Muscle layer of duodenum (tissue), 2 donors: Measurements from ENCODE around the gene DNAJB5.

ENCODE experiments used
- H3K27ac ChIP-seq: one replicate; pipeline ENCODE4 v1.7.0; 2013; ENCODE audit warnings: mild to moderate bottlenecking, low read length
- H3K27me3 ChIP-seq: one replicate; pipeline ENCODE4 v1.7.0; 2013; ENCODE audit warnings: low read depth, mild to moderate bottlenecking, control low read depth, low read length
- H3K36me3 ChIP-seq, 2 donors: one replicate each; pipeline ENCODE4 v1.7.0; 2013; ENCODE audit warnings: low read length in 2 of 2, control low read depth in 1 of 2, mild to moderate bottlenecking in 1 of 2; ENCODE audit not compliant: insufficient read depth in 2 of 2, control insufficient read depth in 1 of 2
- H3K4me1 ChIP-seq, 2 donors: one replicate each; pipeline ENCODE4 v1.7.0; 2013; ENCODE audit warnings: low read length in 2 of 2, mild to moderate bottlenecking in 2 of 2, control low read depth in 1 of 2, moderate library complexity in 1 of 2; ENCODE audit not compliant: insufficient read depth in 2 of 2, control insufficient read depth in 1 of 2
- H3K4me3 ChIP-seq, 2 donors: one replicate each; pipeline ENCODE4 v1.7.0; 2013; ENCODE audit warnings: low read length in 2 of 2, low read depth in 1 of 2, mild to moderate bottlenecking in 1 of 2
- H3K9me3 ChIP-seq, 2 donors: one replicate each; pipeline ENCODE4 v1.7.0; 2013; ENCODE audit warnings: low read length in 2 of 2, control low read depth in 1 of 2, mild to moderate bottlenecking in 1 of 2; ENCODE audit not compliant: control insufficient read depth in 1 of 2
- donor health status: healthy.

The DNAJB5 gene

DNA sequence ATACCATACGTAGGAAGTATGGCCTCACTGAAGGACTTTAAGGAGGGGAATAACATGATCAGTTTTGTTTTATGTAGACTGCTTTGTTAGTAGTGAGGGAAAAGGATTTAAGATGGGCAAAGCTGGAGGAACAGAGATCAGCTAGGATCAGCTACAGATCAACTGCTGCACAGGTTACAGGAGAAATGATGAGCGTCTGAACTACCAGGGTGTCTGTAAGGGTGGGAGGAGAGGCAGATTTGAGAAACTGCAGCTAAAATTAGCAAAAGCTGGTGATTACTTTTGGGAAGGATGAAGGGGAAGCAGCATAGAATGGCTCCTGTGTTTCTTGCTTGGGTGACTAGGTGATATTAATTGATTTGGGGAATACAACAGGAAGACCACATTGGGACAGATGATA lies 43.6 kb downstream of the DNAJB5 start:
- Histone ChIP-seq H3K36me3 (no peaks in the 10 kb centered on the region), H3K9me3 (no peaks in the 10 kb centered on the region), H3K27ac (no peak overlapping the region), H3K27me3 (no peaks in the 10 kb centered on the region), H3K4me3 (no peak overlapping the region), H3K4me1 (no peaks in the 10 kb centered on the region)

DNA sequence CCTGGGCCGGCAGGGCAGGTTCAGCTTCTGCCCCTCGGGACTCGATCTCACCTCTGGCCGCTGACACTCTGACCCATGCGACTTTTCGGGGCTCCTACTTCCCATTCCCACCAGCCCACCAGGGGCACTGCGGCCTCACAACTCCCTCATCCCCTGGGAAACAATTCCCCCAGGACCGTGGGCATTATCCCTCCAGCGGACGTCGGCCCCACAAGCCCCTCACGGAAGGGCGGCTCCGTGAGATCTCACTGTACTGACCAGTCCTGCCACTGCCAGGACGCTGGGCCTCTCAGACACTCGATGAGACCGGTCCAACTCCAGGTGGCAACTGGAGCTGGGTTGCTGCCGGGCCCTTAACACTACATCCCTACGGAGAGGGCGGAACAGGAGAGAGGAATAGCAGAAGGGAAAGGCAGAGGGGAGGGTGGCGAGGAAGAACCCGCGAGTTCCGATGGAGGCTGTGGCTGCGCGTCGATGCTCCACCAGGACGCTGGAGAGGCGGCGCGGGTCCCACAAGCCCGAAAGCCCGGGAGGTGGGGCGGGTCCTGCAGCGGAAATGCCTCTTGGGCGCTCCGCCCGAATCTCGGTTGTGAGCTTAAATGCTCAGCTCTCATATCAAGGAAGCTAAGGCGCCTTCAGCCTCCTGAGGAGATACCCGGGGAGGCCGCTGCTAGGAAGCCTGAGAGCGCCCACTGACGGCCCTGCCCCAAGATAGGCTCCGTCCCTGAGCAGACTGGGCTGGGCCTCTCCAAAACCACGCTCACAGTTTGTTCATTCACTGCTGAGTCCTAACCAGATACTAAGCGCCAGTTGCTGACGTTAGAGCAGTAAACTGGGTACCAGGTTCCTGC lies 46.5 kb downstream of the DNAJB5 start:
- Histone ChIP-seq H3K27me3 (no peaks in the 10 kb centered on the region), H3K4me3 (peak overlapping the region; percentile 46 to 48), H3K4me1 (no peaks in the 10 kb centered on the region), H3K27ac (no peak overlapping the region), H3K9me3 (no peaks in the 10 kb centered on the region), H3K36me3 (no peaks in the 10 kb centered on the region)

DNA sequence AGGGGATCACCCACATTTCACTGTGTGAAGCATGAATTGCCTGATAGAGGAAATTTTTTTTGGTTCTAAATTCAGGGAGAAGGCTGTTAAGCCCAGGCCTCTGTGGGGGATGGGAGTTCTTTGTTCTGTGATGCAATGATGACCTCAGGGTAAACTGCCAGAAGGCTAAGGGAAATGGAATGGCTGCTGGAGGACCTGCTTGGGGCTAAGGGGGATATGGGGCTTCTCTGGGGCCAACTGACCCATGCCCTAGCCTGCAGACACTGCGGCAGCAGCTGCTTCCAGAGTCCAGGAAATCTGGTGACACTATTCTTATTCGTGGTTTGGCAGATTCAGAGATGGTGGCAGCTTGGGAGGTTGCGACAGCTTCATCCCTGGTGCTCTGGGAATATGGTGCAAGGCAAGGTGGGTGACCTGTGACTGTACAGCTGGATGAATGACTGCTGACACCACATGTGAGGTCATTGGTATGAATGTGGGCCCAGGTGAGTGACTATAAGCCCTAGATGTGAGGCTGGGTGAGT lies 52.6 kb downstream of the DNAJB5 start:
- H3K27me3 ChIP-seq = no peaks in the 10 kb centered on the region
- peaks cover 22 to 25% of the 10 kb centered on the region in 2 donors for H3K36me3 ChIP-seq
- no peak overlapping the region for H3K27ac ChIP-seq
- no peaks in the 10 kb centered on the region for H3K4me1 ChIP-seq
- no peak overlapping the region for H3K4me3 ChIP-seq
- no peaks in the 10 kb centered on the region for H3K9me3 ChIP-seq

DNA sequence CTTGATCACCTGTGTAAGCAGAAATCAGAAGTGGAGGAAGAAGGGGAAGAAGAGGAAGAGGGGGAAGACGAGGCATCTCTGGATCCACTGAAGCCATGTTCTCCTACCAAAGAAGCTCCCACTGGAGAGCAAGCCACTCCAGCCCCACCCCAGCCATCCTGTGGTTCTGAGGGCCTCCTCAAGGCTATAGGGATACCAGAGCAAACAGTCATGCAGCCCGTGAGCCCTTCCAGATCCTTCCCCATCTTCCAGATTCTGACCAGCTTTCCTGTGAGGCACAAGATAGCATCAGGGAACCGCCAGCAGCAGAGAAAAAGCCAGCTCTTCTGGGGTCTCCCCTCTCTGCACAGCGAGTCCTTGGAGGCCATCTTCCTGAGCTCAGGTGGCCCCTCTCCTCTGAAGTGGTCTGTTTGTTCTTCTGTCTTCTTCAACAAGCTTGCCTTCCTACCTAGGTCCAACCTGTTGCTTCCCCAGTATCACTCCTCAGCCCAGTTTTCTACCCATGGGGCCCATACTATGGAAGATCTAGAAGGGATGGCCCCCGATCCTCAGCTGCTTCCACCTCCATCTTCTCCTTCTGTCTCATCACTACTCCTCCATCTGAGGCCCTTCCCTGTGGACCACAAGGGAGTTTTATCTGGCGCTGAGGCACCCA lies 53.5 kb downstream of the DNAJB5 start:
- H3K9me3 ChIP-seq = no peaks in the 10 kb centered on the region
- peaks cover 22 to 28% of the 10 kb centered on the region in 2 donors for H3K36me3 ChIP-seq
- H3K27me3 ChIP-seq = no peaks in the 10 kb centered on the region

GRCh38 chr9:35044071-35044470 lies 54.5 kb downstream of the DNAJB5 start:
- Histone ChIP-seq H3K27ac (no peak overlapping the region), H3K36me3 (peaks cover 23 to 38% of the 10 kb centered on the region in 2 donors), H3K27me3 (no peaks in the 10 kb centered on the region), H3K9me3 (no peaks in the 10 kb centered on the region), H3K4me3 (no peak overlapping the region), H3K4me1 (no peaks in the 10 kb centered on the region)

More for the DNA sequence above, 53.5 kb downstream of the DNAJB5 start:
- Histone ChIP-seq H3K27ac (no peak overlapping the region), H3K4me1 (no peaks in the 10 kb centered on the region), H3K4me3 (no peak overlapping the region)
